Neuronal stem cell (in vitro differentiated cells): ENCODE measurements around the gene MTX1.
"Not testable (repeated sequence)": the region's sequence is repeated elsewhere in the genome, so short reads cannot be mapped to it uniquely, and the experiment has no call there.

Source experiments
- DNase-seq: peaks from one replicate; pipeline ENCODE4 v3.0.0-alpha.2; 2013; ENCODE audit warnings: low spot score
- H2AFZ ChIP-seq: one replicate; pipeline ENCODE4 v1.6.1; 2013; ENCODE audit warnings: mild to moderate bottlenecking, low read length, inconsistent platforms
- H2AK5ac ChIP-seq: 2 replicates; pipeline ENCODE4 v1.6.1; 2013; ENCODE audit warnings: low read depth, mild to moderate bottlenecking, inconsistent platforms, low read length, moderate library complexity, mixed read lengths
- H2BK120ac ChIP-seq: 2 replicates; pipeline ENCODE4 v1.6.1; 2013; ENCODE audit warnings: low read depth, mild to moderate bottlenecking, inconsistent platforms, low read length, moderate library complexity, mixed read lengths
- H2BK12ac ChIP-seq: one replicate; pipeline ENCODE4 v1.6.1; 2013; ENCODE audit warnings: low read length, inconsistent platforms
- H2BK15ac ChIP-seq: 2 replicates; pipeline ENCODE4 v1.6.1; 2013; ENCODE audit warnings: mild to moderate bottlenecking, low read length, inconsistent platforms, mixed read lengths
- H2BK5ac ChIP-seq: one replicate; pipeline ENCODE4 v1.6.1; 2013; ENCODE audit warnings: inconsistent platforms, mild to moderate bottlenecking, low read length, moderate library complexity
- H3K14ac ChIP-seq: one replicate; pipeline ENCODE4 v1.6.1; 2013; ENCODE audit warnings: low read length, inconsistent platforms
- H3K18ac ChIP-seq: 2 replicates; pipeline ENCODE4 v1.6.1; 2013; ENCODE audit warnings: low read length, inconsistent platforms
- H3K23ac ChIP-seq: 2 replicates; pipeline ENCODE4 v1.6.1; 2013; ENCODE audit warnings: low read depth, mild to moderate bottlenecking, mixed read lengths, low read length, inconsistent platforms; ENCODE audit not compliant: poor library complexity
- H3K27ac ChIP-seq: replicated peaks from 3 replicates; pipeline ENCODE4 v1.5.1; 2013; ENCODE audit warnings: low read length, inconsistent platforms
- H3K27me3 ChIP-seq, 3 experiments: 2 replicates each; pipeline ENCODE4 v1.6.1; 2013; ENCODE audit warnings: low read length in 3 of 3, mild to moderate bottlenecking in 2 of 3, inconsistent platforms in 1 of 3, low read depth in 1 of 3, mixed read lengths in 1 of 3, moderate library complexity in 1 of 3; ENCODE audit not compliant: control insufficient read depth in 3 of 3, insufficient read depth in 3 of 3
- H3K36me3 ChIP-seq, 2 donors: replicated peaks in 1 of 2; 2 replicates each; pipeline ENCODE4 v1.6.1; 2013; ENCODE audit warnings: low read length in 2 of 2; ENCODE audit not compliant: control insufficient read depth in 2 of 2, insufficient read depth in 2 of 2
- H3K4ac ChIP-seq: 2 replicates; pipeline ENCODE4 v1.6.1; 2013; ENCODE audit warnings: inconsistent platforms, mild to moderate bottlenecking, low read length, moderate library complexity
- H3K4me1 ChIP-seq, 2 donors: 1 replicate in 1 of 2; 2 replicates in 1 of 2; pipeline ENCODE4 v1.6.1; 2013; ENCODE audit warnings: low read length in 2 of 2, low read depth in 1 of 2; ENCODE audit not compliant: control insufficient read depth in 2 of 2, insufficient read depth in 1 of 2
- H3K4me2 ChIP-seq: one replicate; pipeline ENCODE4 v1.6.1; 2013; ENCODE audit warnings: mild to moderate bottlenecking, low read length, inconsistent platforms; ENCODE audit not compliant: insufficient read depth, poor library complexity, severe bottlenecking
- H3K4me3 ChIP-seq, 2 donors: 2 replicates each; pipeline ENCODE4 v1.5.1; 2013; ENCODE audit warnings: low read length in 2 of 2, mild to moderate bottlenecking in 2 of 2, inconsistent platforms in 1 of 2, moderate library complexity in 1 of 2
- H3K79me1 ChIP-seq: one replicate; pipeline ENCODE4 v1.6.1; 2013; ENCODE audit warnings: low read depth, mild to moderate bottlenecking, inconsistent platforms, low read length, moderate library complexity
- H3K9ac ChIP-seq: one replicate; pipeline ENCODE4 v1.6.1; 2013; ENCODE audit warnings: mild to moderate bottlenecking, low read depth, low read length, inconsistent platforms; ENCODE audit not compliant: poor library complexity
- H3K9me3 ChIP-seq, 2 donors: replicated peaks in 1 of 2; 2 replicates each; pipeline versions ENCODE3 to v1.6.1; 2013; ENCODE audit warnings: low read length in 2 of 2, mild to moderate bottlenecking in 2 of 2, inconsistent platforms in 1 of 2, low read depth in 1 of 2, mixed read lengths in 1 of 2, moderate library complexity in 1 of 2; ENCODE audit not compliant: control insufficient read depth in 2 of 2, insufficient read depth in 1 of 2
- H4K8ac ChIP-seq: one replicate; pipeline ENCODE4 v1.6.1; 2013; ENCODE audit warnings: low read depth, mild to moderate bottlenecking, inconsistent platforms, low read length, moderate library complexity
- H4K91ac ChIP-seq: one replicate; pipeline ENCODE4 v1.6.1; 2013; ENCODE audit warnings: low read length, low read depth, mild to moderate bottlenecking, inconsistent platforms; ENCODE audit not compliant: poor library complexity
- WGBS, 2 donors: extraction: QIAGEN DNeasy Blood & Tissue Kit; methylation state at CpG; one replicate each; pipeline ENCODE4 v1.1.7; 2013; ENCODE audit warnings: missing lambda C conversion rate in 2 of 2, mixed read lengths in 1 of 2; ENCODE audit not compliant: insufficient read length in 2 of 2, insufficient replicate concordance in 1 of 2; ENCODE audit errors: extremely low coverage in 2 of 2; 5-methylcytosine and 5-hydroxymethylcytosine counted together

The MTX1 gene

GRCh38 chr1:155210314-155211104 is 2.0 kb downstream of the MTX1 start:
- Histone ChIP-seq H3K18ac (no peak overlapping the region), H3K4me1 (peaks cover 13 to 15% of the 10 kb centered on the region in 2 donors), H3K79me1 (peaks cover 6% of the 10 kb centered on the region), H3K27me3 (no peaks in the 10 kb centered on the region), H2BK12ac (no peak overlapping the region), H3K36me3 (peaks cover 3 to 27% of the 10 kb centered on the region in 2 donors), H3K9ac (no peak overlapping the region), H3K14ac (no peak overlapping the region), H2AK5ac (no peak overlapping the region), H4K91ac (no peak overlapping the region), H3K9me3 (no peaks in the 10 kb centered on the region), H3K4ac (no peak overlapping the region), H2AFZ (no peak overlapping the region), H3K4me2 (no peak overlapping the region), H4K8ac (no peak overlapping the region), H2BK5ac (no peak overlapping the region), H2BK15ac (no peak overlapping the region), H3K4me3 (no peak overlapping the region), H2BK120ac (no peak overlapping the region), H3K27ac (no peak overlapping the region), H3K23ac (no peak overlapping the region)
- WGBS, 2 donors, result no CpG with 5 or more reads among the region's 4 CpGs
- DNase-seq, result no peak

DNA sequence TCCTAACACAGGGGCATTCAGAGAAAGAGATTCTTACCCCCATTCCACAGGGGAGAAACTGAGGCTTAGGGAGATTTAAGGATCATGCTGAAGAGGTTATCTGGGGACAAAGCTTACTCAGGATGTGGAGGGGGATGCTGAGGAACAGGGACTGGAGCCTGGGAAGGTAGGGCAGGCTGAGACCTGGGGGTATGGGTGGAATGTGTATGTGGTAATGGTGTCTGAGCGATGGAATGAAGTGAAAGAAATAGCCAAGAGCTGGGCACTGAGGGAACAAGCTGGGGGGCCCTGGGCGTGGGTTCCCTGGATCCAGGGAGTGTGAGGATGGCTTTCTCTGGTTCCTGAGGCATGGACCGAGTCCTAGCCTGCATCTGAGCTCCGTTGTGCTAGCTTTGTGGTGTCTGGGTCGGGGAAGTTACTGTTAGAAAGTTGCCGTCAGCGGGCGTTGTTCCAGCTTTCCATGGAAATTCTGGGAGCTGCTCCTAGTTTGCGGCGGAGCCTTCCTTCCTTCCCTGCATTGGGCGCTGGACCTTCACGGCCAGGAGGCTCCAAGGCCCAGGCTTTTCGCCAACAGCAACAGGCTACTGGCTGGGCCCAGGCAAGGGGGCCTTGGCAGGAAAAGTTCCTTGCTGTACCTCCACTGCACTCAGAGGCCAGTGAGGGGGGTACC is 3.0 kb downstream of the MTX1 start:
- not testable (repeated sequence) for H3K4me3 ChIP-seq, H3K9ac ChIP-seq, H3K27ac ChIP-seq, H2AFZ ChIP-seq, H4K91ac ChIP-seq, H2BK12ac ChIP-seq, H3K79me1 ChIP-seq, H2BK120ac ChIP-seq, H2BK5ac ChIP-seq, H3K23ac ChIP-seq, H3K18ac ChIP-seq, H3K14ac ChIP-seq, H3K27me3 ChIP-seq, H3K4me2 ChIP-seq, H2AK5ac ChIP-seq, H2BK15ac ChIP-seq, H4K8ac ChIP-seq, H3K9me3 ChIP-seq, H3K4ac ChIP-seq, DNase-seq
- Histone ChIP-seq H3K36me3 (peaks cover 4 to 30% of the 10 kb centered on the region in 2 donors), H3K4me1 (peaks cover 11 to 13% of the 10 kb centered on the region in 2 donors)
- no CpG with 5 or more reads among the region's 13 CpGs for WGBS, 2 donors

- H2BK12ac ChIP-seq, H3K9ac ChIP-seq, H2AFZ ChIP-seq, H2BK5ac ChIP-seq, H4K91ac ChIP-seq, H3K4ac ChIP-seq, DNase-seq, H3K4me3 ChIP-seq, H3K18ac ChIP-seq, H3K14ac ChIP-seq, H2AK5ac ChIP-seq, H3K27ac ChIP-seq, H3K23ac ChIP-seq, H4K8ac ChIP-seq, H3K27me3 ChIP-seq, H3K4me2 ChIP-seq, H3K79me1 ChIP-seq, H2BK120ac ChIP-seq, H3K9me3 ChIP-seq, H2BK15ac ChIP-seq: not testable (repeated sequence)
- Histone ChIP-seq H3K4me1 (peaks cover 8 to 13% of the 10 kb centered on the region in 2 donors), H3K36me3 (peaks cover 4 to 33% of the 10 kb centered on the region in 2 donors)
- no CpG with 5 or more reads among the region's 7 CpGs for WGBS, 2 donors
Measured at GRCh38 chr1:155212051-155212440, 3.6 kb downstream of the MTX1 start.

- WGBS, 2 donors, result no CpG with 5 or more reads among the region's 10 CpGs
Measured at GRCh38 chr1:155214702-155215101, 6.2 kb downstream of the MTX1 start.

More at GRCh38 chr1:155214702-155215101, 6.2 kb downstream of the MTX1 start:
- not testable (repeated sequence) for H3K4me2 ChIP-seq, DNase-seq, H2BK12ac ChIP-seq, H3K9ac ChIP-seq, H3K4me1 ChIP-seq, H2AK5ac ChIP-seq, H4K91ac ChIP-seq, H3K4me3 ChIP-seq, H2BK120ac ChIP-seq, H2BK5ac ChIP-seq, H3K27ac ChIP-seq, H2BK15ac ChIP-seq, H3K79me1 ChIP-seq, H3K9me3 ChIP-seq, H4K8ac ChIP-seq, H3K4ac ChIP-seq, H3K23ac ChIP-seq, H3K14ac ChIP-seq, H2AFZ ChIP-seq, H3K27me3 ChIP-seq, H3K18ac ChIP-seq
- peaks cover 4 to 42% of the 10 kb centered on the region in 2 donors for H3K36me3 ChIP-seq
